Measurements from ENCODE around the gene TRAF3IP3. TPM values are rescaled to one million over a fixed set of nuclear protein-coding genes. Genes with fewer than 3 reads are reported as not detected.

Gene TRAF3IP3
- total RNA-seq, 1 experiment from 2014 or later: not detected

DNA sequence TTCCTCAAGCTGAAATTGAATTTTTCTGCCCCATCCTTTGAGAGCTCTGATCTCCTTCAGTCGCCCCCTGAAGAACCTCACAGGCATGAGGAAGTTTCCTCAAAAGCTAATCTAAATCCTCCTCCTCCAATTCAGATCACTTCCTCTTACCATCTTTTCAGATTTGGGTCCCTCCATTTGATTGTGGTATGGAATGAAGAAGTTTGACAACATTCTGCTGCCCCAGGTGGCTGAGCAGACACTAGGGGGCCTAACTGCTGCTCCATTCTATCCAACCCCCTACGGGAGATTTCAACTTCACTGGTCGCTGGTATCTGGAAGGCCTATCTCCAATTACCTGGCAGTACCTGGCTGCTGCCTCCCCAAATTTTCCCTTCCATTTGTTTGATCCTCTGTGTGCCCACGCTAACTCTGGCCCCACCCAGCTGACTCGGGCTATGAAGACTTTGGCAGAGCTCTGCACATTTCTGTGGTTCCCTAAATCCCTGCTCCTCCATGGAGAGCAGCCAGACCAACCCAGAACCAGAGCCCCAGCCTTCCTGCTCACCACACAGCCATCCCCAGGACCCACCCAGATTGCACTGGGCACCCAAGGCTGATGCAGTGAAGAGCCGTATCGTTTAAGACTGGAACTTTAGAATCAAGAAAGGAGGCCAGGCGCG, 42.3 kb downstream of the TRAF3IP3 start:
- H3K4me3 ChIP-seq: no peak overlapping the region
- DNase-seq: no peak
- POLR2A ChIA-PET (ENCODE audit: unreplicated experiment): no interaction called here
- CTCF ChIA-PET: interaction anchor here (0.6 kb wide), 1 partner anchor 399 kb away, joined by 3 read pairs; no protein-coding TSS in a partner anchor
- H3K27me3 ChIP-seq (ENCODE audit: insufficient read depth, low read depth): no peaks in the 10 kb centered on the region
- no peak overlapping the region for H3K4me2 ChIP-seq
- no peaks in the 10 kb centered on the region for H3K9me3 ChIP-seq (ENCODE audit: insufficient read depth, low read depth)
- TF ChIP-seq EZH2 (IDR thresholded peaks at IDR 0.05; ENCODE audit: low read depth): no peak
- no peak; the same call in 1 of the 2 replicates for TF ChIP-seq CTCF (conservative IDR thresholded peaks at IDR 0.05)
- no peak overlapping the region for H2AFZ ChIP-seq
- no peaks in the 10 kb centered on the region; the same call in 1 of the 2 replicates for H4K20me1 ChIP-seq (ENCODE audit: insufficient read depth)
- H3K36me3 ChIP-seq (ENCODE audit: low read depth): peaks cover 27% of the 10 kb centered on the region
- intact Hi-C loops (cut with micrococcal nuclease; ENCODE audit: unreplicated experiment): no loop called here
- H3K9me2 ChIP-seq (ENCODE audit: insufficient read depth): no peaks in the 10 kb centered on the region
- H3K4me1 ChIP-seq (replicated peaks; ENCODE audit: insufficient read depth): no peaks in the 10 kb centered on the region
- H3F3A ChIP-seq (ENCODE audit: insufficient read depth, low read depth): no peaks in the 10 kb centered on the region
- no peak overlapping the region for H3K27ac ChIP-seq
- no TSS peak for BruUV-seq (replicated peaks)
- H3K79me2 ChIP-seq (ENCODE audit: low read depth): peaks cover 7% of the 10 kb centered on the region; the same call in 1 of the 2 replicates

GRCh38 chr1:209800984-209801834, 45.4 kb downstream of the TRAF3IP3 start:
- no peak overlapping the region for H2AFZ ChIP-seq
- H4K20me1 ChIP-seq (ENCODE audit: insufficient read depth): no peaks in the 10 kb centered on the region; the same call in 1 of the 2 replicates
- no peaks in the 10 kb centered on the region for H3K9me3 ChIP-seq (ENCODE audit: insufficient read depth, low read depth)
- TF ChIP-seq CTCF (conservative IDR thresholded peaks at IDR 0.05) (no peak), EZH2 (IDR thresholded peaks at IDR 0.05; ENCODE audit: low read depth) (no peak)
- H3K27me3 ChIP-seq (ENCODE audit: insufficient read depth, low read depth): no peaks in the 10 kb centered on the region
- intact Hi-C loops (cut with micrococcal nuclease; ENCODE audit: unreplicated experiment): loop anchor here (5.0 kb wide), 1 partner anchor 41 kb away; no protein-coding TSS in a partner anchor
- no peak overlapping the region for H3K4me2 ChIP-seq
- H3F3A ChIP-seq (ENCODE audit: insufficient read depth, low read depth): peaks cover under 1% of the 10 kb centered on the region; the same call in 1 of the 2 replicates
- H3K36me3 ChIP-seq (ENCODE audit: low read depth): peaks cover 1% of the 10 kb centered on the region; the same call in 1 of the 2 replicates
- H3K4me1 ChIP-seq (replicated peaks; ENCODE audit: insufficient read depth): peaks cover 19% of the 10 kb centered on the region
- no peaks in the 10 kb centered on the region for H3K9me2 ChIP-seq (ENCODE audit: insufficient read depth)
- H3K79me2 ChIP-seq (ENCODE audit: low read depth): peaks cover 33% of the 10 kb centered on the region
- POLR2A ChIA-PET (ENCODE audit: unreplicated experiment): no interaction called here
- no peak overlapping the region for H3K4me3 ChIP-seq
- CTCF ChIA-PET: no interaction called here
- no TSS peak for BruUV-seq (replicated peaks)
- H3K27ac ChIP-seq: no peak overlapping the region
- no peak for DNase-seq

DNA sequence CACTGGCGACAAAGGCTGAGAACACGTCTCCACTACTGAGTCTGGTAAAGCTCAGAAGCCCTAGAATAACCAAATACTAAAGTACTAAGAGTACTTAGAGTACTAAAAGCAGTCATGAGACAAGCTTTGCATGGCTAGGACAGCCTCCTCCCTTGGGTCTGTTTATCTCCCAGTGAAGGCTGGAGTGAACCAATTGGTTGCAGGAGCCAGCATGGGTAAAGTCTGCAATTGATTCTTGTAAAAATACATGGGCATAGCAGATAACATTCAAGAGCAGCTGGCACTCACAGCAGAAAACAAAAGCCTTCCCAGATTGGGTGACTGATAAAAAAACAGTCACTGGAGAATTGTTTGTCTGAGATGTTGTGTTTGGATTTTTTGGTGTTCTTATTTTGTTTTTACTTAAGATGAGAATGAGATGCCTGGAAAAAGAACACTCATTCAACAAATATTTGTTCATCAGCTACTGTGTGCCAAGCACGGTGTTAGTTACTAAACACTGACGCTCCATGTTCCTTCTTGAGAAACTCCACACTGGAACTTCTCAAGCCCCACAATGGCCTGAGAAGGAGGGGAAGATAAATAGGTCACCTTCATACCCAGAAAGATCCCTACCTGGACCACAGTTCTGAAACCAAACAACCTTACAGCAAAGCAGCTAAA, 46.4 kb downstream of the TRAF3IP3 start:
- TF ChIP-seq CTCF (conservative IDR thresholded peaks at IDR 0.05): no peak
- TF ChIP-seq EZH2 (IDR thresholded peaks at IDR 0.05; ENCODE audit: low read depth): no peak
- Histone ChIP-seq H2AFZ (no peak overlapping the region), H3K4me2 (no peak overlapping the region), H3K79me2 (ENCODE audit: low read depth) (peaks cover 37% of the 10 kb centered on the region), H3K36me3 (ENCODE audit: low read depth) (no peaks in the 10 kb centered on the region; the same call in 1 of the 2 replicates), H4K20me1 (ENCODE audit: insufficient read depth) (no peaks in the 10 kb centered on the region; the same call in 1 of the 2 replicates), H3K4me1 (replicated peaks; ENCODE audit: insufficient read depth) (peaks cover 28% of the 10 kb centered on the region), H3K4me3 (no peak overlapping the region), H3K27me3 (ENCODE audit: insufficient read depth, low read depth) (no peaks in the 10 kb centered on the region), H3K27ac (no peak overlapping the region), H3K9me2 (ENCODE audit: insufficient read depth) (no peaks in the 10 kb centered on the region), H3F3A (ENCODE audit: insufficient read depth, low read depth) (peaks cover 7% of the 10 kb centered on the region; the same call in 1 of the 2 replicates), H3K9me3 (ENCODE audit: insufficient read depth, low read depth) (no peaks in the 10 kb centered on the region)
- ChIA-PET POLR2A (ENCODE audit: unreplicated experiment) (no interaction called here), CTCF (no interaction called here)
- intact Hi-C loops (cut with micrococcal nuclease; ENCODE audit: unreplicated experiment): loop anchor here (5.0 kb wide), 1 partner anchor 40 kb away; no protein-coding TSS in a partner anchor
- no peak for DNase-seq
- BruUV-seq (replicated peaks): no TSS peak
